ENCODE data around the gene TSPAN9. TPM values are rescaled to one million over a fixed set of nuclear protein-coding genes. Genes with fewer than 3 reads are reported as not detected.
A peak's percentile ranks its signal among the peaks of the same experiment; 100 is the strongest.

The TSPAN9 gene
- total and polyA plus RNA-seq, 2 of the 4 experiments (the other 2 are of a cell fraction) = 17.7 to 39.1 TPM

GRCh38 chr12:3061059-3061458, 16.1 kb upstream of the TSPAN9 start:
- Histone ChIP-seq H4K8ac (ENCODE audit: low read depth in 2 of 2, low read length in 2 of 2) (no peak overlapping the region), H3K79me1 (ENCODE audit: low read depth in 1 of 2, low read length in 2 of 2) (no peaks in the 10 kb centered on the region), H3K9me1 (ENCODE audit: insufficient read depth, low read length) (no peaks in the 10 kb centered on the region), H3K23ac (ENCODE audit: low read depth, low read length) (no peak overlapping the region), H2BK5ac (ENCODE audit: low read depth, low read length, poor library complexity, severe bottlenecking) (no peak overlapping the region), H2AFZ (replicated peaks; ENCODE audit: low read length, poor library complexity) (peak overlapping the region; percentile 9), H3K14ac (replicated peaks; ENCODE audit: low read depth, low read length) (no peak overlapping the region), H3K56ac (ENCODE audit: extremely low read depth, insufficient read depth, low read length) (no peak overlapping the region), H2BK20ac (ENCODE audit: low read depth, low read length) (no peak overlapping the region), H3K4me3 (ENCODE audit: insufficient read depth, low read depth, low read length) (no peak overlapping the region), H2AK5ac (ENCODE audit: low read depth, low read length) (no peak overlapping the region), H4K20me1 (ENCODE audit: insufficient read depth, low read length) (no peaks in the 10 kb centered on the region), H3K36me3 (ENCODE audit: control insufficient read depth, insufficient read depth, low read length) (no peaks in the 10 kb centered on the region), H2BK15ac (ENCODE audit: low read depth, low read length) (no peak overlapping the region), H3K9me3 (ENCODE audit: control insufficient read depth, insufficient read depth, low read length) (peaks cover 2% of the 10 kb centered on the region), H4K5ac (ENCODE audit: low read depth, low read length) (no peak overlapping the region), H2BK120ac (ENCODE audit: low read depth, low read length) (no peak overlapping the region), H3K4me2 (ENCODE audit: low read depth, low read length) (no peak overlapping the region), H2AK9ac (replicated peaks; ENCODE audit: low read depth, low read length, poor library complexity) (no peak overlapping the region), H3K9ac (ENCODE audit: low read depth, low read length) (no peak overlapping the region), H3K4me1 (ENCODE audit: control insufficient read depth, insufficient read depth, low read length) (peaks cover 3% of the 10 kb centered on the region; the same call in 1 of the 2 replicates), H3K18ac (ENCODE audit: low read depth, low read length) (no peak overlapping the region), H4K91ac (ENCODE audit: insufficient read depth, low read depth, low read length) (no peak overlapping the region), H3K27me3 (ENCODE audit: control insufficient read depth, insufficient read depth, low read length) (peaks cover 19% of the 10 kb centered on the region), H3K4ac (ENCODE audit: low read depth, low read length) (no peak overlapping the region), H3K27ac (ENCODE audit: insufficient read depth, low read length) (no peak overlapping the region)
- DNase-seq = peak; percentile 48
- TF ChIP-seq MAFK (IDR thresholded peaks at IDR 0.05; ENCODE audit: low read depth, low read length) (no peak), RAD21 (IDR thresholded peaks at IDR 0.05; ENCODE audit: low read length) (no peak), USF2 (IDR thresholded peaks at IDR 0.05; ENCODE audit: low read depth, low read length) (no peak), RCOR1 (IDR thresholded peaks at IDR 0.05; ENCODE audit: insufficient replicate concordance, low read length) (no peak), ELK1 (IDR thresholded peaks at IDR 0.05; ENCODE audit: borderline replicate concordance, low read depth, low read length) (no peak), BHLHE40 (IDR thresholded peaks at IDR 0.05; ENCODE audit: low read depth, low read length) (no peak), CEBPB (IDR thresholded peaks at IDR 0.05; ENCODE audit: low read depth, low read length) (no peak), MXI1 (IDR thresholded peaks at IDR 0.05; ENCODE audit: borderline replicate concordance, low read depth, low read length) (no peak), CHD1 (IDR thresholded peaks at IDR 0.05; ENCODE audit: low read depth, low read length) (no peak), NFE2L2 (IDR thresholded peaks at IDR 0.05; ENCODE audit: low read depth, low read length) (no peak), MAZ (IDR thresholded peaks at IDR 0.05; ENCODE audit: borderline replicate concordance, low read depth, low read length) (no peak), SMC3 (IDR thresholded peaks at IDR 0.05; ENCODE audit: low read depth, low read length) (no peak), FOS (IDR thresholded peaks at IDR 0.05; ENCODE audit: low read depth, low read length) (no peak), RFX5 (IDR thresholded peaks at IDR 0.05; ENCODE audit: low read depth, low read length) (no peak)
- POLR2A ChIA-PET (ENCODE audit: unreplicated experiment) = no interaction called here
- in situ Hi-C loops (cut with MboI; ENCODE audit: low sequenced_read_pairs) = no loop called here
- intact Hi-C loops (cut with micrococcal nuclease) = no loop called here
- ATAC-seq (ENCODE audit: low read depth) = peak; percentile 79
- CTCF ChIA-PET = interaction anchor here (1.2 kb wide), 1 partner anchor 8 kb away, joined by 3 read pairs; no protein-coding TSS in a partner anchor
- dilution Hi-C loops (cut with HindIII; ENCODE audit: low sequenced_read_pairs, unreplicated experiment) = no loop called here
- no TSS peak for BruUV-seq (replicated peaks)
- 45% methylated on average over 3 of the region's 5 CpGs; no CpG with 5 or more reads in 1 of the 2 experiments for WGBS, 2 experiments (ENCODE audit: extremely low coverage in 2 of 2, insufficient read length in 1 of 2)
